Measurements from ENCODE around the gene MCUB. TPM values are rescaled to one million over a fixed set of nuclear protein-coding genes. Genes with fewer than 3 reads are reported as not detected.

The MCUB gene
- total RNA-seq, 2 donors from 2014 or later, result 2.9 to 58.3 TPM

DNA sequence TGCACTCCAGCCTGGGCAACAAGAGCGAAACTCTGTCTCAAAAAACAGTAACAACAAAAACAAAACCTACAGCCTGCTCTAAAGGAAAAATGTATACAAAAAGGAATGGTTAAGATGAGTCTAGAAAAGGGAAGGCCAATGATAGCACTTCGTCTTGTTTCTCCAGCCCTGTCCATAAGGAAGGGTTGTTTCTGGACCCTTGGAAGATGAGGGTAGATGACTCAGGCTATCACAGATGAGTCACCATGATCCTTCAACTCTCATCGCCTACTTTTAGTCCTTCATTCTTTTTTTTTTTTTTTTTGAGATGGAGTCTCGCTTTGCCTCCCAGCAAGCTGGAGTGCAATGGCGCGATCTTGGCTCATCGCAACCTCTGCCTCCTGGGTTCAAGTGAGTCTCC lies 161.0 kb downstream of the MCUB start:
- DNase-seq, result no peak
- ATAC-seq, result no peak
- Histone ChIP-seq H3K4me3 (no peak overlapping the region), H3K4me1 (peaks cover 11% of the 10 kb centered on the region), H3K9me3 (no peaks in the 10 kb centered on the region), H3K36me3 (replicated peaks in 1 of 2; ENCODE audit: insufficient read depth in 1 of 2, low read depth in 2 of 2) (peaks cover 0 to 4% of the 10 kb centered on the region in 2 donors), H3K27me3 (no peaks in the 10 kb centered on the region), H3K27ac (no peak overlapping the region)
- TF ChIP-seq CTCF (IDR thresholded peaks at IDR 0.05), result no peak
- no peak for TF ChIP-seq POLR2A (IDR thresholded peaks at IDR 0.05)
- intact Hi-C loops (cut with DNase I), result no loop called here
- 98 to 100% methylated on average over 7 of the region's 7 CpGs for WGBS, 2 donors

GRCh38 chr4:109722357-109722756 lies 162.3 kb downstream of the MCUB start:
- DNase-seq (no peak), ATAC-seq (no peak)
- no peaks in the 10 kb centered on the region for H3K9me3 ChIP-seq
- no peaks in the 10 kb centered on the region for H3K27me3 ChIP-seq
- TF ChIP-seq CTCF (IDR thresholded peaks at IDR 0.05) (no peak), POLR2A (IDR thresholded peaks at IDR 0.05) (no peak)
- peaks cover 0 to 2% of the 10 kb centered on the region in 2 donors for H3K36me3 ChIP-seq (replicated peaks in 1 of 2; ENCODE audit: insufficient read depth in 1 of 2, low read depth in 2 of 2)
- intact Hi-C loops (cut with DNase I), result no loop called here
- H3K4me1 ChIP-seq, result peaks cover 22% of the 10 kb centered on the region
- H3K4me3 ChIP-seq, result no peak overlapping the region
- no peak overlapping the region for H3K27ac ChIP-seq

DNA sequence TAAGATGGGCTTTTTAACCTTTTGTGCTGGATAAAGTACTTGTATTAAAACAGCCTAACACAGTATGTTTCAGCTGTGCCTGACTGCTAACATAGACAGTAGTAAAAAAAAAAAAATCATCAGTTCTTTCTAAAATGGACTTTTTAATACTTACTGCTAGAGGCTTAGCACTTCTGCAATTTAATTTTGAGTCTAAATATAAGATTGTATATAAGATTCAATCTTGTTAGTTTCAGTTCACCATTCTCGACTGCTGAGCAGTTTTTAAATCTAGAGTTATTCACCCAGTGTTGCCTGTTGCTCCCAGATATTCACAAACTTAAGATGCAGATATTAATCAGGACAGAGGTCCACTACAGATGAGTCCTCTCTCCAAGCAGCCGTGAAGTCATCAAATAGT lies 163.1 kb downstream of the MCUB start:
- Histone ChIP-seq H3K27ac (no peak overlapping the region), H3K36me3 (replicated peaks in 1 of 2; ENCODE audit: insufficient read depth in 1 of 2, low read depth in 2 of 2) (no peaks in the 10 kb centered on the region), H3K4me3 (no peak overlapping the region), H3K9me3 (no peaks in the 10 kb centered on the region), H3K27me3 (no peaks in the 10 kb centered on the region), H3K4me1 (peaks cover 29% of the 10 kb centered on the region)
- ATAC-seq, result no peak
- WGBS, 2 donors, result 78 to 88% methylated on average over 2 of the region's 2 CpGs
- DNase-seq, result no peak
- intact Hi-C loops (cut with DNase I), result no loop called here
- TF ChIP-seq POLR2A (IDR thresholded peaks at IDR 0.05) (no peak), CTCF (IDR thresholded peaks at IDR 0.05) (no peak)

- no peak for ATAC-seq
Observed at GRCh38 chr4:109728385-109728784, 168.3 kb downstream of the MCUB start.

More at GRCh38 chr4:109728385-109728784, 168.3 kb downstream of the MCUB start:
- H3K9me3 ChIP-seq, result no peaks in the 10 kb centered on the region
- DNase-seq, result no peak
- H3K27me3 ChIP-seq, result no peaks in the 10 kb centered on the region
- H3K27ac ChIP-seq, result peak overlapping the region; percentile 2 to 97 (median 96)
- peaks cover 25% of the 10 kb centered on the region for H3K4me1 ChIP-seq
- TF ChIP-seq POLR2A (IDR thresholded peaks at IDR 0.05) (no peak), CTCF (IDR thresholded peaks at IDR 0.05) (no peak)
- 11 to 14% methylated on average over 6 of the region's 6 CpGs for WGBS, 2 donors
- intact Hi-C loops (cut with DNase I), result no loop called here
- H3K4me3 ChIP-seq, result peak overlapping the region in 1 of 2 donors; percentile 72
- H3K36me3 ChIP-seq (replicated peaks in 1 of 2; ENCODE audit: insufficient read depth in 1 of 2, low read depth in 2 of 2), result no peaks in the 10 kb centered on the region
